ENCODE results near the gene KIAA0825. TPM values are rescaled to one million over a fixed set of nuclear protein-coding genes. Genes with fewer than 3 reads are reported as not detected.

Gene KIAA0825
- total and polyA plus RNA-seq, 2 of the 8 experiments (the other 6 are each of a cell fraction or from before 2014, with no cell fraction given), result 0.60 to 1.0 TPM

DNA sequence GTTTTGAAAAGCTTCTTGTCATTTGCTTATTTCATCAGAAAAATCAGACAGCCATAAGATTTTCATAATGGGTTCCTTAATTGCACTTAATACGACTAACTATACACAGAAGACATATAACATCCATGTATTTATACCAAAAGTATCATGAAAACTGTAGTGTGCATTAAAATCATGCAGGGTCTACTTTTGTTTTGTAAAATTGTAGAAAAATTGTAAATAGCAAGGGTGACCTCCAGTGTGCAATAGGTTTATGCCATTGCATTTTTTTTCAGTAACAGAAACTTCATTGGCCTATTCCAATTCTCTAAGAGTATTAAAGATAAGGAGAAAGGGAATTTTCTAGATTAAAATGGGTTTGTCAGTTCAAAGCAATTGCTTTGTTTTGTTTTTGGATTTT is 307.6 kb downstream of the KIAA0825 start (continued):
- TF ChIP-seq, protein P1, sequence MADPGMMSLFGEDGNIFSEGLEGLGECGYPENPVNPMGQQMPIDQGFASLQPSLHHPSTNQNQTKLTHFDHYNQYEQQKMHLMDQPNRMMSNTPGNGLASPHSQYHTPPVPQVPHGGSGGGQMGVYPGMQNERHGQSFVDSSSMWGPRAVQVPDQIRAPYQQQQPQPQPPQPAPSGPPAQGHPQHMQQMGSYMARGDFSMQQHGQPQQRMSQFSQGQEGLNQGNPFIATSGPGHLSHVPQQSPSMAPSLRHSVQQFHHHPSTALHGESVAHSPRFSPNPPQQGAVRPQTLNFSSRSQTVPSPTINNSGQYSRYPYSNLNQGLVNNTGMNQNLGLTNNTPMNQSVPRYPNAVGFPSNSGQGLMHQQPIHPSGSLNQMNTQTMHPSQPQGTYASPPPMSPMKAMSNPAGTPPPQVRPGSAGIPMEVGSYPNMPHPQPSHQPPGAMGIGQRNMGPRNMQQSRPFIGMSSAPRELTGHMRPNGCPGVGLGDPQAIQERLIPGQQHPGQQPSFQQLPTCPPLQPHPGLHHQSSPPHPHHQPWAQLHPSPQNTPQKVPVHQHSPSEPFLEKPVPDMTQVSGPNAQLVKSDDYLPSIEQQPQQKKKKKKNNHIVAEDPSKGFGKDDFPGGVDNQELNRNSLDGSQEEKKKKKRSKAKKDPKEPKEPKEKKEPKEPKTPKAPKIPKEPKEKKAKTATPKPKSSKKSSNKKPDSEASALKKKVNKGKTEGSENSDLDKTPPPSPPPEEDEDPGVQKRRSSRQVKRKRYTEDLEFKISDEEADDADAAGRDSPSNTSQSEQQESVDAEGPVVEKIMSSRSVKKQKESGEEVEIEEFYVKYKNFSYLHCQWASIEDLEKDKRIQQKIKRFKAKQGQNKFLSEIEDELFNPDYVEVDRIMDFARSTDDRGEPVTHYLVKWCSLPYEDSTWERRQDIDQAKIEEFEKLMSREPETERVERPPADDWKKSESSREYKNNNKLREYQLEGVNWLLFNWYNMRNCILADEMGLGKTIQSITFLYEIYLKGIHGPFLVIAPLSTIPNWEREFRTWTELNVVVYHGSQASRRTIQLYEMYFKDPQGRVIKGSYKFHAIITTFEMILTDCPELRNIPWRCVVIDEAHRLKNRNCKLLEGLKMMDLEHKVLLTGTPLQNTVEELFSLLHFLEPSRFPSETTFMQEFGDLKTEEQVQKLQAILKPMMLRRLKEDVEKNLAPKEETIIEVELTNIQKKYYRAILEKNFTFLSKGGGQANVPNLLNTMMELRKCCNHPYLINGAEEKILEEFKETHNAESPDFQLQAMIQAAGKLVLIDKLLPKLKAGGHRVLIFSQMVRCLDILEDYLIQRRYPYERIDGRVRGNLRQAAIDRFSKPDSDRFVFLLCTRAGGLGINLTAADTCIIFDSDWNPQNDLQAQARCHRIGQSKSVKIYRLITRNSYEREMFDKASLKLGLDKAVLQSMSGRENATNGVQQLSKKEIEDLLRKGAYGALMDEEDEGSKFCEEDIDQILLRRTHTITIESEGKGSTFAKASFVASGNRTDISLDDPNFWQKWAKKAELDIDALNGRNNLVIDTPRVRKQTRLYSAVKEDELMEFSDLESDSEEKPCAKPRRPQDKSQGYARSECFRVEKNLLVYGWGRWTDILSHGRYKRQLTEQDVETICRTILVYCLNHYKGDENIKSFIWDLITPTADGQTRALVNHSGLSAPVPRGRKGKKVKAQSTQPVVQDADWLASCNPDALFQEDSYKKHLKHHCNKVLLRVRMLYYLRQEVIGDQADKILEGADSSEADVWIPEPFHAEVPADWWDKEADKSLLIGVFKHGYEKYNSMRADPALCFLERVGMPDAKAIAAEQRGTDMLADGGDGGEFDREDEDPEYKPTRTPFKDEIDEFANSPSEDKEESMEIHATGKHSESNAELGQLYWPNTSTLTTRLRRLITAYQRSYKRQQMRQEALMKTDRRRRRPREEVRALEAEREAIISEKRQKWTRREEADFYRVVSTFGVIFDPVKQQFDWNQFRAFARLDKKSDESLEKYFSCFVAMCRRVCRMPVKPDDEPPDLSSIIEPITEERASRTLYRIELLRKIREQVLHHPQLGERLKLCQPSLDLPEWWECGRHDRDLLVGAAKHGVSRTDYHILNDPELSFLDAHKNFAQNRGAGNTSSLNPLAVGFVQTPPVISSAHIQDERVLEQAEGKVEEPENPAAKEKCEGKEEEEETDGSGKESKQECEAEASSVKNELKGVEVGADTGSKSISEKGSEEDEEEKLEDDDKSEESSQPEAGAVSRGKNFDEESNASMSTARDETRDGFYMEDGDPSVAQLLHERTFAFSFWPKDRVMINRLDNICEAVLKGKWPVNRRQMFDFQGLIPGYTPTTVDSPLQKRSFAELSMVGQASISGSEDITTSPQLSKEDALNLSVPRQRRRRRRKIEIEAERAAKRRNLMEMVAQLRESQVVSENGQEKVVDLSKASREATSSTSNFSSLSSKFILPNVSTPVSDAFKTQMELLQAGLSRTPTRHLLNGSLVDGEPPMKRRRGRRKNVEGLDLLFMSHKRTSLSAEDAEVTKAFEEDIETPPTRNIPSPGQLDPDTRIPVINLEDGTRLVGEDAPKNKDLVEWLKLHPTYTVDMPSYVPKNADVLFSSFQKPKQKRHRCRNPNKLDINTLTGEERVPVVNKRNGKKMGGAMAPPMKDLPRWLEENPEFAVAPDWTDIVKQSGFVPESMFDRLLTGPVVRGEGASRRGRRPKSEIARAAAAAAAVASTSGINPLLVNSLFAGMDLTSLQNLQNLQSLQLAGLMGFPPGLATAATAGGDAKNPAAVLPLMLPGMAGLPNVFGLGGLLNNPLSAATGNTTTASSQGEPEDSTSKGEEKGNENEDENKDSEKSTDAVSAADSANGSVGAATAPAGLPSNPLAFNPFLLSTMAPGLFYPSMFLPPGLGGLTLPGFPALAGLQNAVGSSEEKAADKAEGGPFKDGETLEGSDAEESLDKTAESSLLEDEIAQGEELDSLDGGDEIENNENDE (IDR thresholded peaks at IDR 0.05; ENCODE audit: insufficient replicate concordance, low read length), result no peak
- TF ChIP-seq GTF2F1 (IDR thresholded peaks at IDR 0.05; ENCODE audit: borderline replicate concordance, low read depth, low read length) (no peak), EZH2 (IDR thresholded peaks at IDR 0.05; ENCODE audit: low read depth, low read length, severe bottlenecking) (no peak), JUND (IDR thresholded peaks at IDR 0.05; ENCODE audit: low read length) (no peak), JUN (IDR thresholded peaks at IDR 0.05; ENCODE audit: low read depth, low read length) (no peak), GABPA (IDR thresholded peaks at IDR 0.05; ENCODE audit: borderline replicate concordance, insufficient read depth, low read length) (no peak)
- TF ChIP-seq, protein P2, sequence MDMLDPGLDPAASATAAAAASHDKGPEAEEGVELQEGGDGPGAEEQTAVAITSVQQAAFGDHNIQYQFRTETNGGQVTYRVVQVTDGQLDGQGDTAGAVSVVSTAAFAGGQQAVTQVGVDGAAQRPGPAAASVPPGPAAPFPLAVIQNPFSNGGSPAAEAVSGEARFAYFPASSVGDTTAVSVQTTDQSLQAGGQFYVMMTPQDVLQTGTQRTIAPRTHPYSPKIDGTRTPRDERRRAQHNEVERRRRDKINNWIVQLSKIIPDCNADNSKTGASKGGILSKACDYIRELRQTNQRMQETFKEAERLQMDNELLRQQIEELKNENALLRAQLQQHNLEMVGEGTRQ (IDR thresholded peaks at IDR 0.05; ENCODE audit: low read length), result no peak
